GM18858 (cell line): ENCODE measurements around the gene TXN2.
A peak's percentile ranks its signal among the peaks of the same experiment; 100 is the strongest.

Experiments
- ATAC-seq: cut with Tn5 transposase; IDR thresholded peaks from one replicate; pipeline ENCODE4 v1.9.1; 2021; ENCODE audit not compliant: unreplicated experiment

The TXN2 gene

DNA sequence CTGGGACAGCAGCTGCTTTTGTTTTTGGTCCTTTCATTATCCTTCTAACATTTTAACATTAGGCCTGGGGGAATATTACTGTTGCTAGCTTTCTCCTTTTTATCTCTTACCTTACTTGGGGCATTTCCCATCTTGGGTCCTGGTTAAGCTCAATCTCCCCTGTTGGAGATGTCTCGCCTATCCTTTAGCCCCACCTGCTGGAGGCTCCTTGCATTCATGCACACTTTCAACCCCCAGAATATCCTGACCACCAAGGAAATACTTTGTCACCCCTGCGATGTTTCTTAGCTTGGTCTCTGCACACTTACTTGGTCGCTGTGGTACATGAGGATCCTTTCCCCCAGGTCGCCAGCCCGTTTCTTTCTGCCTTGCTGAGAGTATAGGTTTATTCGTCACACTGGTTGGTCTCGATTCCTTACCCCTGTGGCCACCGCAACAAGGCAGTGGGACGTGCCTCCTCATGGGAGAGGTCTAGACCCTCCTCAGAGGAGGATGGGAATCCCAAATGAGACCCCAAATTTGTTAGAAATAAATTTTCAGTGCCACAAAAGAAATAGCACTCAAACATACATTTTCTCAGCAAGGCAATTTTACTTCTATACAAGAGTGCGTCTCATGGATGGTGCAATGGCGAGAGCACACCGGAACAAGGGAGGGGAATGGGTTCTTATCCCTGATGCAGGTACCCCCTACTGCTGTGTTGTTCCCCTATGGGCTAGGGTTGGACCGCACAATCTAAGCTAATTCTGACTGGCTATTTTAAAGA, 5.4 kb upstream of the TXN2 start:
- ATAC-seq: no peak

DNA sequence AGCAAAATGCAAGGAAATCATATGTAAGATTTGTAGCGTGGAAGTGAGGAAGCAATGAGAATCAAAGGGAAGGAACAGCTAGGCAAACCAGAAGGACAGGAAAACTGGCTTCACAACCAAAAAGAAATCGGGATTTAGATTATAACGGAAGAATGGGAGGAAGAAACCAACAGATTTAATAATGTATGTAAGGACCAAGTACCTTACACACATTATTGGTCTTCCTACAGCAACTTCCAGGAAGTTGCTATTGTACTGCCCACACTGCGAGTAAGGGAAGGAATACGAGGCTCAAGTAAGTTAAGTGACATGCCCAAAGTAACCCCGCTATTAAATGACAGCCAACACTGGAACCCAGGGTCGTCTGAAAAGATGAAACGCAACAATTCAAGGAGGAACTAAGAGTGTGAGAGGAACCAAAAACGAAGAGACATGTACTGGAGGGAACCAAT, 473 bp downstream of the TXN2 start:
- peak; percentile 43 for ATAC-seq

DNA sequence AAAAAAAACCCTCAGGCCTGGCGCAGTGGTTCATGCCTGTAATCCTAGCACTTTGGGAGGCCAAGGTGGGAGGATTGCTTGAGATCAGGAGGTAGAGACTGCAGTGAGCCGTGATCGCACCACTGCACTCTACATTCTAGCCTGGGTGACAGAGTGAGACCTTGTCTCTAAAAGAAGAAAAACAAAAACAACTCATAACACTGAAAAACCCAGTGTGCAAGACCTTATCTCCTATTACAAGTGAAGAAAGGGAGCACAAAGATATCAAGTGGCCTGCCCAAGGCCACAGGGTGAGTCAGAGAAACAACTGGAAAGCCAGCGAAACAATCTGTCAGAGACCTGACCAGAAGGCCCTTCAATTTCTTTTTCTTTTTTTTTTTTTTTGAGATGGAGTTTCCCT, 2.5 kb downstream of the TXN2 start:
- ATAC-seq: no peak

DNA sequence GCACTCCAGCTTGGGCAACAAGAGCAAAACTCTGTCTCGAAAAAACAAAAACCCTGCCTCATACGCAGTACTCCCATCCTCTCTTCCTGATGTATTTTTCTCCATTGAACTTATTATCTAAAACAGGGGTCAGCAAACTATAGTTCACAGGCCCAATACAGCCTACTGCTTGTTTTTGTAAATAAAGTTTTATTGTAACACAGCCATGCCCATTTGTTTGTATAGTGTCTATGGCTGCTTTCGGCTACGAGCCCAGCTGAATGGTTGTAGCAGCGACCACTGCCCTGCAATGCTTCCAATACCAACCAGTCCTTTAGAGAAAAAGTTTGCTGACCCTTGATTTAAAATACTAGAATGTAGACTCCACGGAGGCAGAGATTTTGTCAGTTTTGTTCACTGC, 6.1 kb downstream of the TXN2 start:
- ATAC-seq: no peak

DNA sequence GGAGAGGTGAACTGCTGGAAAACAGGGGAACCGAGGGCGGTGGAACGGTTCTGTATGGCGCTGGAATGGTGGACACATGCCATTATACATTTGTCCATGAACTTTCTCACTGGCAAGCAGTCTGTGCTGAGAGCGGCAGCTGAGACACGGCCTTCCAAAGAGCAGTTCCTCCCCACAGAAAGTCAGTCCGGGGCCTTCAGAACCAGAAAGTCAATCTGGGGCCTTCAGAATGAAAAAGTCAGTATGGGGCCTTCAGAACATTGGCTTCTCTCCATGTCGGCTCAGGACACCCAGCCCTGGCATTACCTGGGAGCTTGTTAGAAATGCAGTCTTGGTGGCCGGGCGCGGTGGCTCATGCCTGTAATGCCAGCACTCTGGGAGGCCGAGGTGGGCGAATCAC, 8.8 kb downstream of the TXN2 start:
- no peak for ATAC-seq

GRCh38 chr22:36471341-36471821, 10.1 kb downstream of the TXN2 start:
- ATAC-seq: no peak

- ATAC-seq: no peak
Observed at GRCh38 chr22:36470994-36471331, 10.5 kb downstream of the TXN2 start.

GRCh38 chr22:36470162-36470993, 11.1 kb downstream of the TXN2 start:
- no peak for ATAC-seq

DNA sequence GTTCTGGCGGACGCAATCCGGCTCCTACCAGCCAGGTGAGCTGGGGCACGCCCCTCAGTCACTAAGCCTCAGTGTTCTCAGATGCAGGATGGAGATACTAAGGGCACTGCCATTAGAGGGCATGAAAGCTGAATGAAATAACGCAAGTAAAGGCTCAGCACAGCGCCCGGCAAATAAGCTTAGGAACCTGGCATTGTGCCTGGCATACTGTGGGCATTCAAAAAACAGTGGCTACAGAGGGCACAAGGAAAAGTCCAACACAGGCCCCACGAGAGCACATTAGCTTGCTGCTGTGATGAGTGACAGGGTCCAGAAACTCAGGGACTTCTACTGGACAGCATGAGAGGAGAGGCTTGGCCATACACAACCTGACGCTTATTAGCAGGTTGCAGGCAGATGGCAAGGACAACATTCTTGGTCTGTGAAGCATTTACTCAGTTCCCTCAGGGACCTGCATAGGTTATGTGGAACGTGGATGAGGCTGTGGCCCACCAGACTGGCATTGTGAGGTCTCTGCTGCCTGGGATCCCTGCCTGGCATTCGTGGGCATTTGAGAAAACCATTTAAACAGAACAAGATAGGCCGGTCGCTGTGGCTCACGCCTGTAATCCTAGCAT, 12.2 kb downstream of the TXN2 start:
- ATAC-seq: no peak

DNA sequence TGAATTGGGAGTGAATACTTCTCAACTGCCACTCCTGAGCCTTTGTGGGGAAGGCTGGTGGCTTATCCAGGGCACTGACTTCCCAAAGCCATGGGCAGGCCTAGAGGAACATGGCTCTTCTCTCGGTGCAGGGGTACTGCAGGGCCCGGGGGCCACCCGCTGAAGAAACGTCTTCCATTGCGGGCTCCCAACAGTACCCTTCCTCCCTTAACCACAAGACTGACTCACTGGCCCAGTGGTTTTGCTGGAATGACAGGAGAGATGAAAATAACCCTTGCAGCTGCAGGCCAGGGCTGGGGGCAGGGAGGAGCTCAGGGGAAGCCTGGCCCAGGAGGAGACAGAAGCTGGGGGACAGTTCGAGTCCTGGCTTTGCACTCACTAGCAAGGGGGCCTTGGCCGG, 13.5 kb downstream of the TXN2 start:
- ATAC-seq: no peak

DNA sequence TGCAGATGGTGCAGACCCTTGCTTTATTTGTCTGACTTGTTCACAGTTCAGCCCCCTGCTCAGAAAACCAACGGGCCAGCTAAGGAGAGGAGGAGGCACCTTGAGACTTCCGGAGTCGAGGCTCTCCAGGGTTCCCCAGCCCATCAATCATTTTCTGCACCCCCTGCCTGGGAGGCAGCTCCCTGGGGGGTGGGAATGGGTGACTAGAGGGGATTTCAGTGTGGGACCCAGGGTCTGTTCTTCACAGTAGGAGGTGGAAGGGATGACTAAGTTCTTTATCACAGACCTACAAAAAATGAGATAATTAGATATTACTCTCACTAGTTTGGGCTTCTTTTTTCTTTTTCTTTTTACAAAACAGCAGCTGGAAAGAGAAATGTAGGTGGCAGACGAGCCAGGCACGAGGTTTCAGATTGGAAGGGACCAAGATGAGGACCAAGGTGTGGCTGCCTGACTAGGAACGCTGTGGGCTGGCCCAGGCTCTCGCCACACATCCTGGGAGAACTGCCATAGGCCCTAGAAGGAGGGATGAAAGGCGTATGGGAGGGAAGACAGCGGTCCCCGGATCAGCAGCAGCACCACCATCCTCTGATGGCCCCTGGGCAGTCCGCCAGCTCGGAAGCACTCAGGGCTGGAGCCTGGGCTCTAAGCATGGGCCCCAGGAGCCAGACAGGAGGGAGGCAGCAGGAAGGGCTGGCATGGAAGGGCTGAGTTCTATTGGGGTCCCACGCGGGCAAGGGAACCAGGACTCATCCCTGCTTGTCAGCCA, 14.2 kb downstream of the TXN2 start:
- ATAC-seq: no peak

- no peak for ATAC-seq
Observed at GRCh38 chr22:36466258-36466657, 15.2 kb downstream of the TXN2 start.

- no peak for ATAC-seq
Observed at GRCh38 chr22:36465232-36466021, 16.0 kb downstream of the TXN2 start.

- no peak for ATAC-seq
Observed at GRCh38 chr22:36464715-36465231, 16.7 kb downstream of the TXN2 start.

- no peak for ATAC-seq
Observed at GRCh38 chr22:36463783-36464184, 17.7 kb downstream of the TXN2 start.

DNA sequence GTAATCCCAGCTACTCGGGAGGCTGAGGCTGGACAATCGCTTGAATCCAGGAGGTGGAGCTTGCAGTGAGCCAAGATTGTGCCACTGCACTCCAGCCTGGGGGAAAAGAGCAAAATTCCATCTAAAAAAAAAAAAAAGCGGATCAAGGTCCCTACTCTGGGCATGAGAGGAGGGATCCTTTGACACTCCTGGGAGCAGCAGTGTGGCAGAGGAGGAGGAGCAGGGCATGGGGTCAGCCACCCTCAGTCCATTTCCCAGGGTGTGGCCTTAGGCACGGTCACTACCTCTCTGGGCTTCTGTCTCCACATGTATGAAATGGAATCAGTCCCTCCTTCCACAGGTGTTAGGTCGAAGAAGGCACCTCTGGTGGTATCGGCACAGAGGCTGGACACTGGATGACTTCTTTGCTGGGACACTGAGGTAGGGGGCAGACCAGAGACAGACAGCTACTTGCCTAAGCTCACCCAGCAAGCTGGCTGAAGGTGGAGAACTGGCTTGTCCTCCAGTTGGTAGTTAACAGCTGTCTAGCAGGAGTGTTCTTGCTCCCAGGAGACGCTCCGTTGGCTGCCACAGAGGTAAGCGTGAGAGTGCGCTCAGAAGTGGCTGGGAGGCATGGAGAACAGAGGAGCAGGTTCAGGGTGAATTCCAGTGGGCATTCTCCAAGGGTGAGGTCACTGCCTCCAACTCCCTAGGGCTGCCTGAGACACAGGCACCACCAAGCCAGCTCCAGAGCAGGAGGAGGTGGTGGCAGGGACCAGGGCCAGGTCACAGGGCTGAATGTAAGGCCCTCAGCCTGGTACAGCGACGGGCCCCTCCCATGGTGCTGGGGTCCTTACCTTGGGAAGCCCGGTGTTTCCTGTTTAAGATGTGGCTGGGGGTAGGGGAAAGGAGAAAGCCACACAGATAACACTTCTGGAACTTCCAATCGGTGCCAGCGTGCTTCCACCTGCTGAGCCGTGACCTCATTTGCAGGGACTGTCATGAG, 19.5 kb downstream of the TXN2 start:
- no peak for ATAC-seq

DNA sequence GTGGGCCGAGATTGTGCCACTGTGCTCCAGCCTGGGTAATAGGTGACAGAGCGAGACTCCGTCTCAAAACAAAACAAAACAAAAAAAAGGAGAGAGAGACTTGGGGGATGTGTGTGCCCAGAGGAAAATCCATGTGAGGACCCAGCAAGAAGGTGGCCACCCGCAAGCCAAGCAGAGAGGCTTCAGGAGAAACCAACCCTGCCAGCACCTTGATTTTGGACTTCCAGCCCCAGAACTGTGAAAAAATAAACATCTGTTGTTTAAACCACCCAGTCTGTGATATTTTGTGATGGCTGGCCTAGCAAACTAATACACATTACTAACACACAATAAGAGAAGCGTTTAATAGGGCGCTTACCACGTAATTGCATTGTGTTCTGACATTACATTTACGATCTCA, 21.2 kb downstream of the TXN2 start:
- no peak for ATAC-seq

- no peak for ATAC-seq
Observed at GRCh38 chr22:36457688-36458450, 23.6 kb downstream of the TXN2 start.
